HCT116 (cell line): ENCODE data around the gene SNX9.

Experiments used
- CTCF ChIP-seq, 3 experiments: fragments of 200-600 bp in 1 of 3; sonication (generic) in 1 of 3; IDR thresholded peaks in 2 of 3; conservative IDR thresholded peaks in 1 of 3; 2 replicates each; pipeline ENCODE4 v1.5.1; 2012 to 2017; ENCODE audit warnings: low read depth in 2 of 3, low read length in 2 of 3, antibody characterized with exemption in 1 of 3, borderline replicate concordance in 1 of 3, control low read depth in 1 of 3, mild to moderate bottlenecking in 1 of 3, mixed read lengths in 1 of 3, mixed run types in 1 of 3, moderate library complexity in 1 of 3; ENCODE audit not compliant: insufficient read depth in 1 of 3
- YY1 ChIP-seq: IDR thresholded peaks from 2 replicates; pipeline ENCODE4 v1.6.1; 2011; ENCODE audit warnings: low read length, low read depth, moderate library complexity, mild to moderate bottlenecking; ENCODE audit not compliant: insufficient replicate concordance; ENCODE audit errors: extremely low read depth

GRCh38 chr6:157896932-157897331, 73.9 kb downstream of the SNX9 start:
- TF ChIP-seq YY1 (no peak), CTCF (IDR thresholded peaks at IDR 0.05 in 2 of 3, conservative IDR thresholded peaks at IDR 0.05 in 1 of 3; ENCODE audit: borderline replicate concordance in 1 of 3, insufficient read depth in 1 of 3, low read depth in 2 of 3, low read length in 2 of 3) (no peak)
